ENCODE results near the gene ANAPC2.

GRCh38 chr9:137192448-137192780, 4.1 kb upstream of the ANAPC2 start:
- TF ChIP-seq POLR2A (IDR thresholded peaks at IDR 0.05) (no peak), CTCF (IDR thresholded peaks at IDR 0.05) (no peak), POLR2AphosphoS5 (IDR thresholded peaks at IDR 0.05) (no peak)

Data from suprapubic skin (tissue), 4 donors.